GM12878 (cell line): ENCODE data around the gene ITPR2. TPM values are rescaled to one million over a fixed set of nuclear protein-coding genes. Genes with fewer than 3 reads are reported as not detected.

Experiments
- ATAC-seq: fragments of 200-7000 bp; cut with Tn5 transposase; 3 replicates; pipeline ENCODE4 v1.9.1; 2020; ENCODE audit warnings: mild to moderate bottlenecking, moderate library complexity
- BruUV-seq: library from RNA; stranded (reverse); fragments of 400-500 nt; replicated peaks from 2 replicates; lab custom pipeline; 2021; lab: Mats Ljungman, UMichigan
- CTCF ChIA-PET: fragments of 300-600 bp; sonication (Branson Sonifier 250); formaldehyde crosslinking; extraction: SDS; loops from one replicate; lab custom pipeline; 2021; ENCODE audit warnings: inconsistent platforms; lab: Yijun Ruan, JAX
- POLR2A ChIA-PET: fragments of 350-600 bp; formaldehyde crosslinking; extraction: SDS; loops from one replicate; lab custom pipeline; 2021; ENCODE audit warnings: inconsistent platforms; lab: Charles Lee
- RAD21 ChIA-PET: fragments of 300-600 bp; sonication (Branson Sonifier 250); formaldehyde crosslinking; loops from one replicate; lab custom pipeline; 2023; ENCODE audit warnings: antibody characterized with exemption; ENCODE audit not compliant: unreplicated experiment; lab: Charles Lee
- SMC1A ChIA-PET: fragments of 300-600 bp; sonication (Branson Sonifier 250); formaldehyde crosslinking; loops from one replicate; lab custom pipeline; 2023; ENCODE audit not compliant: unreplicated experiment, uncharacterized antibody; lab: Charles Lee
- DNase-seq: peaks from one replicate; pipeline ENCODE4 v3.0.0-alpha.2; 2011; ENCODE audit warnings: low read depth, low spot score
- FAIRE-seq: peaks from 3 replicates; lab custom pipeline; 2011; peaks lifted over from hg19 to GRCh38; lab: Jason Lieb, UNC
- H2AFZ ChIP-seq: 2 replicates; pipeline ENCODE4 v1.6.0; 2011; ENCODE audit warnings: low read depth, low read length, control low read depth; ENCODE audit not compliant: control insufficient read depth
- H3K27ac ChIP-seq: 2 replicates; pipeline ENCODE4 v1.5.1; 2011; ENCODE audit warnings: control low read depth; ENCODE audit not compliant: control insufficient read depth, insufficient read depth
- H3K27me3 ChIP-seq, 2 experiments: replicated peaks in 1 of 2; 2 replicates each; pipeline versions ENCODE4 v1.6.0 to v1.6.1; 2011; ENCODE audit warnings: low read length in 1 of 2; ENCODE audit not compliant: control insufficient read depth in 2 of 2, insufficient read depth in 2 of 2
- H3K36me3 ChIP-seq, 2 experiments: 2 replicates each; pipeline ENCODE4 v1.5.1; 2011; ENCODE audit warnings: low read length in 1 of 2; ENCODE audit not compliant: control insufficient read depth in 2 of 2, insufficient read depth in 2 of 2
- H3K4me1 ChIP-seq: 2 replicates; pipeline ENCODE4 v1.6.1; 2011; ENCODE audit warnings: mild to moderate bottlenecking, low read length, moderate library complexity, mixed read lengths; ENCODE audit not compliant: control insufficient read depth, insufficient read depth
- H3K4me2 ChIP-seq: 2 replicates; pipeline ENCODE4 v1.6.0; 2011; ENCODE audit warnings: control low read depth; ENCODE audit not compliant: control insufficient read depth, insufficient read depth
- H3K4me3 ChIP-seq: fragments of 200-600 bp; sonication (generic); 2 replicates; pipeline ENCODE4 v1.5.1; 2016
- H3K79me2 ChIP-seq: 2 replicates; pipeline ENCODE4 v1.6.0; 2011; ENCODE audit warnings: low read length; ENCODE audit not compliant: control insufficient read depth, insufficient read depth
- H3K9ac ChIP-seq: 2 replicates; pipeline ENCODE4 v1.8.0; 2011; ENCODE audit warnings: low read length, control low read depth, mixed read lengths; ENCODE audit not compliant: control insufficient read depth, insufficient read depth
- H3K9me3 ChIP-seq: replicated peaks from 3 replicates; pipeline ENCODE4 v1.5.1; 2011; ENCODE audit warnings: mild to moderate bottlenecking, low read length; ENCODE audit not compliant: control insufficient read depth, insufficient read depth
- H4K20me1 ChIP-seq: 2 replicates; pipeline ENCODE4 v1.6.0; 2011; ENCODE audit not compliant: control insufficient read depth, insufficient read depth
- IRF4 ChIP-seq: IDR thresholded peaks from 2 replicates; pipeline ENCODE4 v1.6.1; 2011; ENCODE audit warnings: low read depth, low read length
- NFIC ChIP-seq: IDR thresholded peaks from 2 replicates; pipeline ENCODE4 v1.6.1; 2012; ENCODE audit warnings: low read depth, mild to moderate bottlenecking, inconsistent platforms, low read length, moderate library complexity
- PAX5 ChIP-seq: IDR thresholded peaks from 2 replicates; pipeline ENCODE4 v1.6.1; 2011; ENCODE audit warnings: low read depth, low read length, borderline replicate concordance
- PKNOX1 ChIP-seq: fragments of 450-650 bp; IDR thresholded peaks from 2 replicates; pipeline ENCODE4 v1.6.1; 2016; ENCODE audit warnings: mild to moderate bottlenecking
- PRDM15 ChIP-seq: fragments of 450-650 bp; formaldehyde crosslinking; IDR thresholded peaks from 2 replicates; pipeline ENCODE4 v1.4.0; 2020; ENCODE audit warnings: mild to moderate bottlenecking, moderate library complexity
- SREBF2 ChIP-seq: IDR thresholded peaks from 2 replicates; pipeline ENCODE4 v1.6.1; 2012; ENCODE audit warnings: mild to moderate bottlenecking, low read length
- WGBS: methylation state at CpG from one replicate; pipeline ENCODE4 v1.1.6; 2016; ENCODE audit warnings: low lambda C conversion rate; ENCODE audit not compliant: insufficient replicate concordance, insufficient coverage; ENCODE audit errors: missing lambda C conversion rate; 5-methylcytosine and 5-hydroxymethylcytosine counted together
- in situ Hi-C: fragments of 300-500 bp; cut with MboI; formaldehyde crosslinking; loops from 9 replicates; pipeline ENCODE4 v1.14.3; 2018; ENCODE audit warnings: mixed read lengths
- intact Hi-C: fragments of 100-400 bp; cut with micrococcal nuclease; formaldehyde crosslinking; loops from one replicate; pipeline ENCODE4 v1.14.2; 2022; ENCODE audit not compliant: unreplicated experiment
- polyA plus RNA-seq, 11 experiments: library from polyadenylated mRNA; depleted of rRNA in 4 of 11; unstranded in 6 of 11; stranded (reverse) in 5 of 11; fragments of >200 nt; fragmentation: Nextera tagmentation in 4 of 11; fragmentation: Illumina TruSeq in 1 of 11; extraction: Ambion mirVana in 4 of 11; extraction: Trizol in 1 of 11; gene quantifications; 1 replicate in 1 of 11; 2 replicates in 10 of 11; pipeline versions ENCODE4 v1.2.1 to v1.2.3, GENCODE V29; 2011 to 2016; ENCODE audit warnings: inconsistent platforms in 2 of 11, missing spikeins in 2 of 11, low read depth in 1 of 11
- total RNA-seq, 4 experiments: library from RNA; depleted of rRNA in 3 of 4; stranded (reverse); fragments of >200 nt in 3 of 4; fragmentation: Illumina TruSeq in 1 of 4; extraction: Trizol in 1 of 4; gene quantifications; 2 replicates each; pipeline versions ENCODE4 v1.2.1 to v1.2.3, GENCODE V29; 2013 to 2021

Gene ITPR2
- total and polyA plus RNA-seq, 10 of the 15 experiments (the other 5 are each of a cell fraction or from before 2014, with no cell fraction given), result 7.5 to 76.2 (median 47.1) TPM

GRCh38 chr12:26871985-26872384 lies 39.0 kb upstream of the ITPR2 start (continued):
- TF ChIP-seq PRDM15 (no peak), PAX5 (0 out of 2 replicates have a peak, but pooled peaks have one; percentile 11)
- TF ChIP-seq, all 136 proteins: peak for 11

GRCh38 chr12:26870491-26871419 lies 37.8 kb upstream of the ITPR2 start:
- 31% methylated on average over 11 of the region's 11 CpGs for WGBS
- CTCF ChIA-PET, result interaction anchor here (0.5 to 10.1 kb wide), 10 partner anchors 8 to 1177 kb away, joined by 3 to 95 read pairs (median 3); partner anchors contain the start of gene ITPR2
- POLR2A ChIA-PET, result interaction anchor here (0.7 to 1.9 kb wide), 3 partner anchors 8 to 137 kb away, joined by 3 to 7 read pairs (median 3); partner anchors contain the start of gene ITPR2
- Histone ChIP-seq H3K9ac (no peak overlapping the region), H3K27ac (no peak overlapping the region; the same call in 1 of the 2 replicates), H3K4me1 (peaks cover 48% of the 10 kb centered on the region), H3K27me3 (no peaks in the 10 kb centered on the region), H2AFZ (peak overlapping the region; percentile 51), H3K4me3 (no peak overlapping the region), H3K9me3 (no peaks in the 10 kb centered on the region), H3K4me2 (peak overlapping the region; percentile 69), H4K20me1 (no peaks in the 10 kb centered on the region), H3K36me3 (no peaks in the 10 kb centered on the region), H3K79me2 (no peaks in the 10 kb centered on the region)
- in situ Hi-C loops (no loop called here), intact Hi-C loops (no loop called here)
- TF ChIP-seq PKNOX1, result peak; percentile 27; the same call in 1 of the 2 replicates
- no peak for TF ChIP-seq SREBF2
- TF ChIP-seq NFIC, result peak; percentile 18; the same call in 1 of the 2 replicates
- no peak for TF ChIP-seq IRF4
- RAD21 ChIA-PET, result interaction anchor here (0.6 to 5.3 kb wide), 11 partner anchors 8 to 436 kb away, joined by 3 to 36 read pairs (median 5); partner anchors contain the start of gene ITPR2
- BruUV-seq, result no TSS peak
- DNase-seq (peak; percentile 35), ATAC-seq (peak; percentile 33), FAIRE-seq (no peak)
- SMC1A ChIA-PET, result interaction anchor here (0.7 to 9.4 kb wide), 19 partner anchors 6 to 487 kb away, joined by 3 to 105 read pairs (median 4); no protein-coding TSS in a partner anchor
